Hematopoietic multipotent progenitor cell treated with erythropoietin and hydrocortisone succinate and interleukin-3 and kit ligand, for 15 days (in vitro differentiated cells): ENCODE data around the gene TRAPPC2L.
A peak's percentile ranks its signal among the peaks of the same experiment; 100 is the strongest.
"Not testable (repeated sequence)": the region's sequence is repeated elsewhere in the genome, so short reads cannot be mapped to it uniquely, and the experiment has no call there.

Experiments
- DNase-seq: peaks from one replicate; pipeline ENCODE4 v3.0.0-alpha.2; 2015; ENCODE audit warnings: low spot score

TRAPPC2L gene

DNA sequence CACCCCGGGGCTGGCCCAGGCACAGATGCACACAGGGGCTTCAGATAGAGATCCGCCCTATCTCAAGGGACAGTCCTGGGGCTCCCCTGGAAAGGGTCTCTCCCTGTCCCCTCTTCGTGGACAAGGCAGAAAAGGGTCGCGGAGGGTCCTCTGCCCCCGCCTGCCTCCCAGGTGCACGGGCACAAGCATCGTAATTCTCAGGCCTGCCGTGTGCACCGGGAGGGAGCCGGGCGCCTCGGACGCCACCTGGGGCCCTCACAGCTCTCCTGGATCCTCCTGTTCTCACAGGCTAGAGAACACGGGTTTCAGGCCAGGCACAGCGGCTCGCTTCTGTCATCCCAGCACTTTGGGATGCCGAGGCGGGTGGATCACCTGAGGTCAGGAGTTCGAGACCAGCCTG lies 21.4 kb downstream of the TRAPPC2L start:
- DNase-seq = no peak

DNA sequence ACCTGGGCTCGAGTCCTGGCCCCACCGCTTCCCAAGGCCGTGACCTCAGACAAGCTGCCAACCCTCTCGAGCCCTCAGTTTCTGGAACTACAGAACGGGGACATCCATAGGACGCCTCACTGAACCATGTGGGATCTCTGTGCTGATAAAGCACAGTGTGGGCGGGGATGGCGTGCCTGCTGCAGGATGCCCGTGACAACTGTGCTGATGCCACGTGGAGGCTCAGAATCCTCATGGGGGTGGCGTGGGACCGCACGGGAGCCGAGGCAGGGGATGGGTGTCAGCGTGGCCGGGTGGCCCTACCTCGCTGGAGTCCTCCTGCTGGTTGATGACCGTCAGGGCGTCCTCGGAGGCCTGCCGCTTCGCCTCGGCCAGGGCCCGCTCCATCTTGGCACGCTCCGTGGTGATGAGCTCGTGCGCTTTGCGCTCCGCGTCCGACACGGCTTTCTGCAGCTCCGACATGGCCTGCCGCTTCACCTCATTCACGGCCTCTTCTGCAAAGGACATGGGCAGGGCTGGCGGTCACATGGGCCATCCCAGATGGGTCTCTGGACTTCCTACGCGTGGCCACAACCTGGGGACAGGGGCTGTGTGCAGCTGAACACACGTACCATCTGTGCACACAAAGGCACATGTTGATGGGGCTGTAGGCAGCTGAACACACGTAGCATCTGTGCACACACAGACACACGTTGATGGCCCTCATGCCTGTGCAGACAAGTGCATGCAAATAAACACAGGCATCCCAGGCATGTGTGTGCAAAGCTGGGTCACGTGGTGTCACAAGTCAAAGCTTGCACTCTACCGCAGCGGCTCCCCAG lies 22.2 kb downstream of the TRAPPC2L start:
- DNase-seq = no peak

DNA sequence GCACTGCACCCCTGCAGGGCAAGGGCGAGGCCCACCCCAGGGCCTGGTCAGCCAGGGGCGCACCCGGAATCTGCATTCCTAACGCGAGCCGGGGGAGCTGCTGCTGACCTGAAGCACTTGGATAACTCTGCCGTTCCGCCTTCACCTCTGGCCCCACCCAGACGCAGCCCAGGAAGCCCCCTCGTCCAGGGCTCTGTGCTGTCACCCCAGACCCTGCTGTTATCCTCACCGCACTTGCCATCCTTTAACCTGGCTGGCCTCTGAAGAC lies 22.8 kb downstream of the TRAPPC2L start:
- DNase-seq = no peak

DNA sequence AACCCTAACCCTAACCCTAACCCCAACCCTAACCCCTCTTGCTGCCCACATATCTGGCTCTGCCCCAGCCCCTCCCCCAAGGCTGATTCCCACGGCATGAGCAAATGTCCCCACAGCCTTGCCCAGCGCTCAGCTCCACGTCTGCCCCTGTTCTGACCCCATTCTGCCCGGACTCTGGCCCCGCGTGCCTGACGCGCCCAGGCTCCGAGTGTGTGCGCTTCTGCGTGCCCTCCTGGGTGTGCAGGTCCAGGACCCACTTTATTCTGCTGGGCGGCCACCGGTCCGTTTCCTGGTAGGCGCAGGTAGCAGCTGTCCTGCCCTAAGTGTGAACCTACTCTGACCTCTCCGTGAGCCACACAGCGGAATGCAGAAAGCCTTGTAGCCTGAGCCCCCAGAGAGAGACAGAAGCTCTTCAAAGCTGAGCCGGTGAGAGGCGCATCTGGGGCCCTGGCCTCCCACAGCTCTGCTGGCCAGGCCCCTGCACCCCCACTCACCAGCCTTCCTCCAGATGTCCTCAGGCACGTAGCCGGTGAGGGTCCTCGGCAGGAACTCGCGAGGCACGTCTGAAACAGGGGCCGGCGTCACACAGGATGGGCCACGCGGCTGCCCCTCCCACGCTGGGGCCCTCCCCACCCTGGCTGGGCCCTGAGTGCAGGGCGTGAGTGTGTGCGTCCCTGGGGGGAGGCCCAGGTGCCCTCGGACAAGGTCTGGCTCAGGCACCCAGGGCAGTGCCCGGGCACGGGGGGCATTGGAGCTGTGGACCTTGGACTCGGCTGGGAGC lies 23.5 kb downstream of the TRAPPC2L start:
- no peak for DNase-seq

DNA sequence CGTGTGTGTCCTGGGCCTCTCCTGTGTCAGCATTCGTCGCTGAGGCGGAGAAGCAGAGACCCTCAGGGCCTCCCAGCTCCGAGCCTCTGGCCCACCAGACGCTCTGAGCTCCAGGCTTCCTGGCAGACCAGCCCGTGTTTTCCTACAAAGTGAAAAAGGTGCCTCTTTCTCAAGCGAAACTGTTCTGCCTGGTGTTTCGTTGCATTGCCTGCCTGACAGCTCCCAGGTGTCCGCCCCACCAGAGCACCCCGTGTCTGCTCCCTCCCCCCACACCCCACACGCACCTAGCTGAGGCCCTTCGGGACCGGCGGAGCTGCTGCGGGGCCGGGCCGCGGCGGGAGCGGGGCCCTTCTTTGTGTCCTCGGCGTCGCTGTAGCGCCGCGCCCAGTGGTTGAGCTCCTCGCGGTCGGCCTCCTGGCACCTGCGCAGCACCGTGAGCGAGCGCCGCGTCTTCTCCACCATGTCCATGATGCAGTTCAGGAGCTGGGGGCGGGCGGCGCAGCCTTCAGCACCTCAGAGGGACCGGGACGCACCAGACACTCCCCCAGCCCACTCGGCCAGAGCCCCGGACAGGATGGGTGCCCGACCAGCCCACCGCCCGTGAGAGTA lies 24.2 kb downstream of the TRAPPC2L start:
- no peak for DNase-seq

DNA sequence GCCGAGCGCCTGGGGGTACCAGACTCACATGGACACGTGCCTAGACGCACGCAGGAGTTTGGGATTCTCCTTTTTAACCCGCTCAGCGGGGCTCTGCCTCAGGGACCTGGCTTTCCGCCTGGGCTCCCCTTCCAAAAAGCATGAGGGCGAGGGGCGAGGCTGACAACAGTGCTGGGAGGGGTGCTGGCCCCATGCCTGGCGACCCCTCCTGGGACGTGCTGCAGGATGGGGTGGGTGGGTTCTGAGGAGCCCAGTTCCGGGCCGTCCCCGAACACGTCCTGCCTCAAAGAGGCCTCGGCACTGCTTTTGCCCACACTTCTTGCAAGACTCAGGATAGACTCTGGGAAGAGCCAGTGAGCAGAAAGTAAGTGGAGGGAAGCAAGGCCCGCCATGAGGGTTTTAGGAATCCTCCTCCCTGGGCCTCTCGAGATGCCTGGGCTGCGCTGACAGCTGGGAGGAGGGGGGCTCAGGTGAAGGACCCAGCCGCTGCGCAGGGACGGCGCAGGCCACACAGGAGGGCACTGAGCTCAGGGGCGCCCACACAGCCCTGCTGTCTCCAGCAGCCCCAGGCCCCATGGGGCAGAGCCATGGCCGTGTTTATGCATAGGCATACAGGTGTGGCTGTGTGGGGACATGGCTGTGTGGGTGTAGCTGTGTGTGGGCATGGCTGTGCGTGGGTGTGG lies 24.9 kb downstream of the TRAPPC2L start:
- no peak for DNase-seq

DNA sequence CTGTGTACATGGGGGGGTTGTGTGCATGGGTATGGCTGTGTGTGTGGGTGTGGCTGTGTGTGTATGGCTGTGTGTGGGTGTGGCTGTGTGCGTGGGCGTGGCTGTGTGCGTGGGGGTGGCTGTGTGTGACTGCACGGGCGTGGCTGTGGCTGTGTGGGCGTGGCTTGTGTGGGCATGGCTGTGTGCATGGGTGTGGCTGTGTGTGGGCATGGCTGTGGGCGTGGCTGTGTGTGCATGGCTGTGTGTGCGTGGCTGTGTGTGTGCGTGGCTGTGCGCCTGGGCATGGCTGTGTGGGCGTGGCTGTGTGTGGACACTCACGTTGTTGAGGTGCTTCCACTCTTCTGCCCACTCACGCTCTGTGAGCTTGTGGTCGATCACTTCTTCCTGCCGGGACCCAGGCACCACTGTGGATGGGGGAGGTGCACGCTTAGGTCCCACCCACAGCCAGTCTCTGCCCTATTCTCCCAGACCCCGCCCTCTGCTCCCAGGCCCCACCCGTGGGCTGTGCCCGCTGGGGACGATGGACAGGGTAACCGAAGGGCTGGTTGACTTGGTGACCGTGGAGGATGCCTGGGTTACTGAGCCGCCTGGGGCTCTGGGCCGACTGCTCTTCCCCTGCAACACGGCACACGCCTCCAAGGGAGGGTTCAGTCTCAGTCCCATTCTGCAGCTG lies 25.6 kb downstream of the TRAPPC2L start:
- DNase-seq = peak; percentile 55

DNA sequence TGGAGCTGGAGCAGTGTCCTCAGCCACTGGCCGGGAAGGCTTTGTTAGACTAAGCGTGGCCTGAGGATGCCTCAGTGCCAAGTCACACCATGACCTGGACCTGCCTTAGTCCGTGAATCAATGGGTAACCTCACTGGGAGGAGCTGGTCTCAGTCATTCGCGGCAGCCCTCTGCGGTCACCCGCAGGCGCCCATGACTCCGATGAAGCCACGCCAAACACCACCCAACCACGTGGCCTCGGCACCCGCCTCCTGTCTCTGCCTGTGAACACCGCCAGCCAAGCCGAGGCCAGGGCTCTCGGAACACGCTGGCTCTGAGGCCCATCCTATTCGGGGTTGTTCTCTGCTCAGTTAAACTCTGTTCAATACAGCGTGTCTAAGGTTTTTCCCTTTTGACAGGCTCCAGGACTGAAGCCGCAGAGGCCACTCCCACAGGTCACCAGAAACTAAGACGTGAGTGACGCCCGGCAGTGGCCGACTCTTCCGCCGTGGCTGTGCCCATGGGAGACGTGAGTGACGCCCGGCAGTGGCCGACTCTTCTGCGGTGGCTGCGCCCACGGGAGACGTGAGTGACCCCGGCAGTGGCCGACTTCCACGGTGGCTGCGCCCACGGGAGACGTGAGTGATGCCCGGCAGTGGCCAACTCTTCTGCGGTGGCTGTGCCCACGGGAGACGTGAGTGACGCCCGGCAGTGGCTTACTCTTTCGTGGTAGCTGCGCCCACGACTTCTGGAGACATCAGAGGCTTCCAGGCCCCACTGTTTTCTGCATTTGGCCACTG lies 26.4 kb downstream of the TRAPPC2L start:
- DNase-seq = no peak

DNA sequence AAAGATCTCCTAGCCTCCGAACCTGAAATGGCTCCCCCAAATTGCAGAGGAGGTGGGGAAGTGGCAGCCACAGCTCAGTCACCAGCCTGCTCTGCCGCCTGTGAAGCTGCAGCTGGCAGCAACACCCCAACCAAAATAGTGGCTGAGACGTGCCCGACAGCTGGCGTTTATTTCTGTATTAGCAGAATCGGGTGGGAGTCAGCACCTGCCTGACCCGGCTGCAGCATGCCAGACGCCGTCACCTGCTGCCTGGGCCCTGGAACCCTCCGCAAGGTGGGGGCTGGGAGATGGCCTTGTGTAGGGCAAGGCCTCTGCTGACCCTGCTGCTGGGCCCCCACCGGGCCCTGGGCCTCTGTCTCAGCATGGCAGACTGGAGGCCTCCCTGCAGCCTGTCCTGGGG lies 27.0 kb downstream of the TRAPPC2L start:
- no peak for DNase-seq

DNA sequence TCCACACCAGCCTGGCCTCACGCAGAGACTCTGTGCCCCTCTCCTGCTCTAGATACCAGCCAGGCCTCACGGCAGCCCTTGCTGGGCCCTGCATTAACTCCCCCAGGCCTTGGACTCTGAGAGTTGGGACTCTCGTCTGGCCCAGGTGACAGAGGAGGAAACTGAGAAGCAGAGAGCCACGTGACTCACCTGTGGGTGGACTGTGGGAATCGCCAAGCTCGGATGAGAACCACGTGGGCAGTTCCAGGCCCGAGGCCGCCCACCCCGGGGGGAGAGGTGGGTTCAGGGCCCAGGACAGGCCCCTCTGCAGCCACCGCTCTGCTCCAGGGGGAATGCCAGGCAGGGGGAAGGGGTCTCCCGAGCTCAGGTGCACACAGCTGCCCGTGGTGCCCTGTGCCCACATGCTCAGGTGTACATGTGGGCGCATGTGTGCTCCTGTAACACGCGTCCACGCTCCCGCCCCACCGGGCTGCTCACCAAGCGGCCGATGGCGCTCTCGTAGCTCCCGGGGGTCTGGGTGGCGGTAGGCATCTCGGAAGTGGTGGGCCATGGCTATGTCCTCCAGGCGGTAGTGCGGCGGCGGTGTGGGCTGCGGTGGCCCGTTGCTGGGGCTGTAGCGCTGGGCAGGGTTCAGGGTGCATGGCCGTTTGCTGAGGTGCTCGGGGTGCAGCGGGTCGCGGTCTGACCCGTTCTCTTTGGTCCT lies 27.8 kb downstream of the TRAPPC2L start:
- no peak for DNase-seq

DNA sequence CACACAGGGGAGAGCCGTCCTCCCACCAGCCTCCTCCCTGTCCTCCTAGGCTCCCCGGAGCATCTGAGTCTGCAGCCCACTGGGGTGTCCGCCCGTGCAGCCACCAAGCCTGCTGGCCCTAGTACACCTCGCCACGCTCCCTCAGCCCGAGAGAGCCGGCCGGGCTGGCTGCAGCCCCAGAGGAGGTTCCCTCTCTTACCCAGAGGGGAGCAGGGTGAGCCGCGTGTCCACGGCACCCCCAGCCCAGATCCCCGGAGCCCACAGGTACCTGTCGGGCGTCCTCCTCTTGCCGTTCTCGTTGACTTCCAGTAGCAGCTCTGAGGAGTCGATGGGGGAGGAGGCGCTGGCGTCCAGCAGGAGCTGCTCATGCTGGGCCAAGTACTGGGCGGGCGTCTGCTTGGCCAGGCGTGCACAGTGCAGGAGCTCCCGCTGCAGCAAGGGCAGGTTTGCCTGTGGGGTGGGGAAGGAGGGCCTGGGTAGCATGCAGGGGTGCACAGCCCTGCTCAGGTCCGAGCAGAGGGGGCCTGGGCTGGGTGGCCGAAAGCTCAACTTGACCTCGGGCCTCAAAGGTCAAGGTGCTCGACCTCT lies 28.9 kb downstream of the TRAPPC2L start:
- no peak for DNase-seq

DNA sequence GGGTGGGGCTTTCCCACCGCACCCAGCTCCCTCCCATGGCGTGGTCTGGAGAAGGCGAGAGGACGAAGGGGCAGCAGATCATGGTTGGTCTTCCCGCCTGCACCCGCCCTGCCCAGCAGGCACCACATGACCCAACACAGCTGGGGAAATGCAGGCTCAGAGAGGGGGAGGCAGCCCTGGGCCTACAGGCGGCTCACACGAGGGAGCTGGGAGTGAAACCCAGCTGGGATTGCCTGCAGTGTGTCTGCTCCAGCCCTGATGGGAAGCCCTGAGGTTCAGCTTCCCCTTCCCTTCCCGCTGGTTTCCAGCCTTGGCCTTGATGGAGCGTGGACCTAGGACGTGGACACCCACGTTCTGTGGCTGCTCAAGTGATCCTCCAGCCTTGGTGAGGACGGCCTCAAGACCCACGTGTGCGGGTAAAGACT lies 29.5 kb downstream of the TRAPPC2L start:
- no peak for DNase-seq

DNA sequence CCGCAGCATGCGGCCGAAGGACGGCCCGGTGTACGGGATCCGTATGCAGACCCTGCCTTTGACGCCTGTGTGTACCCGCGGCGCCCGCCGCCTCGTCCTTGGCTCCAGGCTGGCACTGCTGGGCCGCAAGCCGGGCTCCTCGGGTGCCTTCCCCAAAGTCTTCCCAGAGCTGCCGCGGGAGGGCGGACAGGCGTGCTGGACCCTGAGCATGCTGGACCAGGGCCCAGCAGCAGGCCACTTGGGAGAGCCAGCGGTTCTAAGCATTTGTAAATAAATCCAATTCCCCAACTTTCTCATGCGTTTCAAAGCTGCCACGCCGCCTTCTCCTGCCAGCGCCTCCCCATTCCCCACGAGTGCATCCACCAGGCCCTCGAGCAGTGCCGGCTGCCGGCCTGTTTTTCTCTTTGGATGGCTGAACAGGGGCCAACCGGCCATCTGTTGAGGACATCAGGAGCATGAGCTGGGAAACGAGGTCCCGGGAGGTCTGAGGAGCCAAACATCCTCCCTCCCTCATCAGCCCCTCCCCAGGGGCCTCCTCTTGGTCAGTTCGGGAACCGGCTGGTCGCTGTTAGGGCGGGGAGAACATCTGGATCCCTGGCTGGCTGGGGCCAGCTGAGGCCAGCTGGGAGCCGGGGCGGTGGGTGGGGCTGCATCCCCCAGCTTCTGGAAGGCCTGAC lies 30.1 kb downstream of the TRAPPC2L start:
- no peak for DNase-seq

DNA sequence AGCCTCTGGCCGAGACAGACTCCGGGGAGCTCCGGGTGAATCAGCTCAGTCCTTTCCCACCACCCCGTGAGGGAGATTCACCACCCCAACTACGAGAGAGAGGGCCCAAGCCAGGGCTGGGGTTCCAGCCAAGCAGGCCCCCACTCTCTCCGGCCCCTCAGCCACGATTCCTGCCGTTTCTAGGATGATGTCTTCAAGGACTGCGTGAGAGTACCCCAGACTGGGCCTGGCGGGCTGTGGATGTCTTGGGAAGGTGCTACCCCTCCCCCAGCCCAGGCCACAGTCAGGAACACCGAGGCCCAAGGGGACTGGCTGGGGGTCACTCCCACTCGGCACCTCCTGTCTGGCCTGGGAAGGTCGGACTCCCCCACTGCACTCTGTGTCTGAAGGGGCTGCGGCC lies 31.1 kb downstream of the TRAPPC2L start:
- DNase-seq = no peak

DNA sequence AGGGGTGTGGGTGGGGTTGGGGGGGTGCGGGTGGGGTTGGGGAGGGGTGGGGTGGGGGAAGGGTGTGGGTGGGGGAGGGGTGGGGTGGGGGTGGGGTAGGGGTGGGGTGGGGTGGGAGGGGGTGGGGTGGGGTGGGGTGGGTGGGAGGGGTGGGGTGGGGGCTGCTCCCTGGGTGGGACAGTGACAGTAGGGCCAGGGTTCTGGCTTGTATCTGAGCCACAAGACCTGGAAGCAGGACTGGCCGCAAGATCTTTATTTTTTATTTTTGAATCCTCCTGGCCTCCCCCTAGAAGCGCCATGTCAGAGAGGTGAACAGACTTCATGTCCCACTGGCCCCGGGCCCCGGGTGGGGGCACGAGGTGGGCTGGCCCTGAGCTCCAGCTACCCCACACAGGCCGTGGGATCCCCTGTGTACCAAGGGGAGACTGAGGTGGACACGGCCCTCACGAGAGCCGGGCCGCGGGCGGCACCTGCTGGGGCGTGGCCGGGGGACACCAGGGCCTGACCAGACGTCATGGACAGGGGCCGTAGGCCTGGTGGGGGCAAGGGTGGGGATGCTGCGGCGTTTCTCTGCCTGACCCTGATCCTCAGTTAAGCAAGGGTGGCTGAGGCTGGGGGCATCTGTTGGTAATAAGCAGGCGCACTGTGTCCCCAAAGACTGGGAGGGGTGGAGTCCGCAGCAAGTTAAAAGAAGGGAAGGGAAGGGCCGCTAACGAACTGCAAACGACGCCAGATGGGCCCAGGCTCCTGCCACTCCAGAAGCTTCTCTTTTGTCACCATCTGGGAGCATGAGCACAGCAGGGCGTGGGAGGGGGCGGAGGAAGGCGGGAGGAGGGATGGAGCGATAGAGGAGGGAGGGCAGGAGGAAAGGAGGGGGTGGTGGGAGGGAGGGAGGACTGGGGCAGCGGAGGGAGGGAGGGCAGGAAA lies 31.8 kb downstream of the TRAPPC2L start:
- no peak for DNase-seq

DNA sequence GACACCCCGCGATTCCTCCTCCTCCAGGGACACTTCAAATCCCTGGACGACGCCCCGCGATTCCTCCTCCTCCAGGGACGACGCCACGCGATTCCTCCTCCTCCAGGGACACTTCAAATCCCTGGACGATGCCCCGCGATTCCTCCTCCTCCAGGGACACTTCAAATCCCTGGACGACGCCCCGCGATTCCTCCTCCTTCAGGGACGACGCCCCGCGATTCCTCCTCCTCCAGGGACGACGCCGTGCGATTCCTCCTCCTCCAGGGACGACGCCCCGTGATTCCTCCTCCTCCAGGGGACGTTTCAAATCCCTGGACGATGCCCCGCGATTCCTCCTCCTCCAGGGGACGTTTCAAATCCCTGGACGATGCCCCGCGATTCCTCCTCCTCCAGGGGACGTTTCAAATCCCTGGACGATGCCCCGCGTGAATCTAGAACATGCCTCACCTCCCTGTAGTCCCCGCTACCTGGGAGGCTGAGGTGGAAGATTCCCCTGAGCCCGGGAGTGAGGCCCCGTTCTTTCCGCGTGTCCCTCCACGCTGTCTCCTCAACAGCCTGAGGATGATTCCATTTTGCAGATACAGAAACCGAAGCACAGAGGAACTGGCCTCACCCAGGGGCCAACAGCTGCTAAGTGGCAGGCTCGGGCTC lies 32.9 kb downstream of the TRAPPC2L start:
- not testable (repeated sequence) for DNase-seq

DNA sequence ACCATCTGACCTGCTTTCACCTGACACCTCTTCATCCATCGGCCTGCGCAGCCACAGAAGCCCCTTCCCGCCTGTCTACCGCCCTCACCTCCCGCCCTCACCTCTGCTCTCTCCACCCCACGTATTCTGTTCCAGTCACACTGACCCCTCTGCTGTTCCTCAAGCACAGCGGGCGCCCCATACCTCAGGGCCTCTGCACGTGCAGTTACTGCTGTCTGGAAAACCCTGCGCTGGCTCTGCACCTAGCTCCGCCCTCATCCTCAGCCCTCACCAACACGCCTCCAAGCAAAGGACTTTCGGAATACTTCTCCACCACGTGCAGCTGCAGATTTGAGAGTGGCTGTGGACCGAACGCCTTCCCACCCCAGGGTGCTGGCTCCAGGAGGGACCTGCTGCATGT lies 34.2 kb downstream of the TRAPPC2L start:
- DNase-seq = no peak

DNA sequence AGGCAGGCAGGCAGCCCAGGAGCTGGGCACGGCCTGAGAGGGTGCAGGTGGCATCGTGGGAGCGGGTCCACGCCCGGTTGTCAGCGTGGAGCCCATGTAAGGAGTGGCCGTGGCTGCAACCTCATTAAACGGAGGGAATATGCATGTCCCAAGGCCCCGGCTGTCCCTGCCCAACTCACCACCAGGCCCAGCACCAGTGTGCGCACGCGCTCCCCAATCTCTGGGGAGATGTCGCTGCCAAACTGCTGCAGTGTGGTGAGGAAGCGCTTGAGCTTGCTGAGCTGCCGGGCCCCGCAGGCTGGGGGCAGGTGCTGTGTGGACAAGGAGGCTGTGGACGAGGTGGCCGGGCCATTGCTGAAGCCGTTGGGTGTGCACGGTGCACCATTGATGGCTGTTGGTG lies 35.1 kb downstream of the TRAPPC2L start:
- no peak for DNase-seq
